ENCODE measurements around the gene KDM2A. TPM values are rescaled to one million over a fixed set of nuclear protein-coding genes. Genes with fewer than 3 reads are reported as not detected.

Gene KDM2A
- total and polyA plus RNA-seq, 2 of the 13 experiments (the other 11 are each of a cell fraction or from before 2014, with no cell fraction given) = 31.3 to 31.4 TPM

- TF ChIP-seq CREB1 (IDR thresholded peaks at IDR 0.05) (no peak), CREB1 (CRISPR knock-in tag; IDR thresholded peaks at IDR 0.05) (no peak), IRF2 (CRISPR knock-in tag; IDR thresholded peaks at IDR 0.05) (no peak), ZSCAN12 (CRISPR knock-in tag; IDR thresholded peaks at IDR 0.05) (0 out of 2 replicates have a peak, but pooled peaks have one; percentile 8), ZNF878 (CRISPR knock-in tag; IDR thresholded peaks at IDR 0.05) (no peak), ZBTB7B (CRISPR knock-in tag; IDR thresholded peaks at IDR 0.05) (no peak), SMAD9 (CRISPR knock-in tag; IDR thresholded peaks at IDR 0.05) (no peak), NFKB2 (CRISPR knock-in tag; IDR thresholded peaks at IDR 0.05; ENCODE audit: borderline replicate concordance) (peak; percentile 59; the same call in 1 of the 2 replicates), TMF1 (CRISPR knock-in tag; IDR thresholded peaks at IDR 0.05; ENCODE audit: low read depth) (0 out of 2 replicates have a peak, but pooled peaks have one; percentile 32), ZFP90 (CRISPR knock-in tag; IDR thresholded peaks at IDR 0.05; ENCODE audit: borderline replicate concordance) (no peak), HNRNPLL (IDR thresholded peaks at IDR 0.05; ENCODE audit: low read depth, low read length, poor library complexity, severe bottlenecking) (peak; percentile 18), HNF1B (CRISPR knock-in tag; IDR thresholded peaks at IDR 0.05) (no peak), ZNF343 (CRISPR knock-in tag; IDR thresholded peaks at IDR 0.05) (no peak), CEBPB (IDR thresholded peaks at IDR 0.05; ENCODE audit: borderline replicate concordance, low read depth, low read length) (no peak), ZFP1 (CRISPR knock-in tag; IDR thresholded peaks at IDR 0.05) (no peak), TEF (CRISPR knock-in tag; IDR thresholded peaks at IDR 0.05) (no peak)
- TF ChIP-seq, protein P1, sequence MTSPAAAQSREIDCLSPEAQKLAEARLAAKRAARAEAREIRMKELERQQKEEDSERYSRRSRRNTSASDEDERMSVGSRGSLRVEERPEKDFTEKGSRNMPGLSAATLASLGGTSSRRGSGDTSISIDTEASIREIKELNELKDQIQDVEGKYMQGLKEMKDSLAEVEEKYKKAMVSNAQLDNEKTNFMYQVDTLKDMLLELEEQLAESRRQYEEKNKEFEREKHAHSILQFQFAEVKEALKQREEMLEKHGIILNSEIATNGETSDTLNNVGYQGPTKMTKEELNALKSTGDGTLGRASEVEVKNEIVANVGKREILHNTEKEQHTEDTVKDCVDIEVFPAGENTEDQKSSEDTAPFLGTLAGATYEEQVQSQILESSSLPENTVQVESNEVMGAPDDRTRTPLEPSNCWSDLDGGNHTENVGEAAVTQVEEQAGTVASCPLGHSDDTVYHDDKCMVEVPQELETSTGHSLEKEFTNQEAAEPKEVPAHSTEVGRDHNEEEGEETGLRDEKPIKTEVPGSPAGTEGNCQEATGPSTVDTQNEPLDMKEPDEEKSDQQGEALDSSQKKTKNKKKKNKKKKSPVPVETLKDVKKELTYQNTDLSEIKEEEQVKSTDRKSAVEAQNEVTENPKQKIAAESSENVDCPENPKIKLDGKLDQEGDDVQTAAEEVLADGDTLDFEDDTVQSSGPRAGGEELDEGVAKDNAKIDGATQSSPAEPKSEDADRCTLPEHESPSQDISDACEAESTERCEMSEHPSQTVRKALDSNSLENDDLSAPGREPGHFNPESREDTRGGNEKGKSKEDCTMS (CRISPR knock-in tag; conservative IDR thresholded peaks at IDR 0.05) = no peak
- TF ChIP-seq, protein P2, sequence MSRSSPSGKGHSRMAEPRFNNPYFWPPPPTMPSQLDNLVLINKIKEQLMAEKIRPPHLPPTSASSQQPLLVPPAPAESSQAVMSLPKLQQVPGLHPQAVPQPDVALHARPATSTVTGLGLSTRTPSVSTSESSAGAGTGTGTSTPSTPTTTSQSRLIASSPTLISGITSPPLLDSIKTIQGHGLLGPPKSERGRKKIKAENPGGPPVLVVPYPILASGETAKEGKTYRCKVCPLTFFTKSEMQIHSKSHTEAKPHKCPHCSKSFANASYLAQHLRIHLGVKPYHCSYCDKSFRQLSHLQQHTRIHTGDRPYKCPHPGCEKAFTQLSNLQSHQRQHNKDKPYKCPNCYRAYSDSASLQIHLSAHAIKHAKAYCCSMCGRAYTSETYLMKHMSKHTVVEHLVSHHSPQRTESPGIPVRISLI (CRISPR knock-in tag; IDR thresholded peaks at IDR 0.05; ENCODE audit: borderline replicate concordance) = no peak
- TF ChIP-seq, protein P3, sequence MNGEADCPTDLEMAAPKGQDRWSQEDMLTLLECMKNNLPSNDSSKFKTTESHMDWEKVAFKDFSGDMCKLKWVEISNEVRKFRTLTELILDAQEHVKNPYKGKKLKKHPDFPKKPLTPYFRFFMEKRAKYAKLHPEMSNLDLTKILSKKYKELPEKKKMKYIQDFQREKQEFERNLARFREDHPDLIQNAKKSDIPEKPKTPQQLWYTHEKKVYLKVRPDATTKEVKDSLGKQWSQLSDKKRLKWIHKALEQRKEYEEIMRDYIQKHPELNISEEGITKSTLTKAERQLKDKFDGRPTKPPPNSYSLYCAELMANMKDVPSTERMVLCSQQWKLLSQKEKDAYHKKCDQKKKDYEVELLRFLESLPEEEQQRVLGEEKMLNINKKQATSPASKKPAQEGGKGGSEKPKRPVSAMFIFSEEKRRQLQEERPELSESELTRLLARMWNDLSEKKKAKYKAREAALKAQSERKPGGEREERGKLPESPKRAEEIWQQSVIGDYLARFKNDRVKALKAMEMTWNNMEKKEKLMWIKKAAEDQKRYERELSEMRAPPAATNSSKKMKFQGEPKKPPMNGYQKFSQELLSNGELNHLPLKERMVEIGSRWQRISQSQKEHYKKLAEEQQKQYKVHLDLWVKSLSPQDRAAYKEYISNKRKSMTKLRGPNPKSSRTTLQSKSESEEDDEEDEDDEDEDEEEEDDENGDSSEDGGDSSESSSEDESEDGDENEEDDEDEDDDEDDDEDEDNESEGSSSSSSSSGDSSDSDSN (CRISPR knock-in tag; IDR thresholded peaks at IDR 0.05) = no peak; the same call in 1 of the 2 replicates
Measured at GRCh38 chr11:67119585-67120391, 725 bp downstream of the KDM2A start (continued).
